Activated T-cell treated with anti-CD3 and anti-CD28 coated beads, Interleukin-2, amount 50 U/mL, for 72 hours (primary cell): ENCODE measurements around the gene RBM23. TPM values are rescaled to one million over a fixed set of nuclear protein-coding genes. Genes with fewer than 3 reads are reported as not detected.

ENCODE experiments used
- ATAC-seq, 2 donors: fragments of 150-1000 bp; cut with Tn5 transposase; replicated peaks in 1 of 2; 2 replicates each; pipeline ENCODE4 v1.10.0; 2021; ENCODE audit warnings: moderate library complexity in 2 of 2, mild to moderate bottlenecking in 1 of 2
- DNase-seq, 2 donors: peaks; one replicate each; pipeline ENCODE4 v3.0.0; 2021 to 2022; ENCODE audit warnings: mixed read lengths in 1 of 2
- H3K27ac Mint-ChIP-seq: one replicate; pipeline ENCODE4 v1.8.0; 2022; ENCODE audit warnings: mild to moderate bottlenecking, moderate library complexity, mixed read lengths
- H3K27me3 Mint-ChIP-seq: one replicate; pipeline ENCODE4 v1.8.0; 2022; ENCODE audit warnings: low read depth, mixed read lengths
- H3K36me3 Mint-ChIP-seq, 2 donors: one replicate each; pipeline ENCODE4 v1.8.0; 2022; ENCODE audit warnings: mixed read lengths in 2 of 2, mild to moderate bottlenecking in 1 of 2; ENCODE audit not compliant: insufficient read depth in 2 of 2
- H3K4me1 Mint-ChIP-seq: one replicate; pipeline ENCODE4 v1.8.0; 2022; ENCODE audit warnings: low read depth, mixed read lengths
- H3K4me3 Mint-ChIP-seq, 2 donors: one replicate each; pipeline ENCODE4 v1.8.0; 2022; ENCODE audit warnings: mild to moderate bottlenecking in 2 of 2, mixed read lengths in 2 of 2, moderate library complexity in 2 of 2
- H3K9me3 Mint-ChIP-seq, 2 donors: one replicate each; pipeline ENCODE4 v1.8.0; 2022; ENCODE audit warnings: mixed read lengths in 2 of 2
- total RNA-seq, 2 donors: library from RNA; stranded (reverse); gene quantifications; one replicate each; pipeline ENCODE4 v1.2.3, GENCODE V29; 2022

The RBM23 gene
- total RNA-seq, 2 donors from 2014 or later, result 69.5 to 77.5 TPM

- Mint-ChIP-seq H3K4me1 (peaks cover 35% of the 10 kb centered on the region), H3K9me3 (no peaks in the 10 kb centered on the region), H3K36me3 (no peaks in the 10 kb centered on the region), H3K27me3 (no peaks in the 10 kb centered on the region), H3K27ac (no peak overlapping the region), H3K4me3 (peak overlapping the region; percentile 6 to 94)
- DNase-seq (no peak), ATAC-seq (no peak)
These were observed 30.3 kb downstream of the RBM23 start for GRCh38 chr14:22888662-22889061.

- no peaks in the 10 kb centered on the region for H3K27me3 Mint-ChIP-seq
- peaks cover 40% of the 10 kb centered on the region for H3K4me1 Mint-ChIP-seq
- H3K36me3 Mint-ChIP-seq, result no peaks in the 10 kb centered on the region
- no peaks in the 10 kb centered on the region for H3K9me3 Mint-ChIP-seq
- DNase-seq (peak; percentile 48 to 70), ATAC-seq (peak; percentile 14 to 18)
- peak overlapping the region; percentile 84 to 94 for H3K4me3 Mint-ChIP-seq
- peak overlapping the region; percentile 92 for H3K27ac Mint-ChIP-seq
These were observed 31.0 kb downstream of the RBM23 start for GRCh38 chr14:22887990-22888378.

GRCh38 chr14:22887260-22887989, 31.5 kb downstream of the RBM23 start:
- Mint-ChIP-seq H3K27ac (peak overlapping the region; percentile 92), H3K36me3 (no peaks in the 10 kb centered on the region), H3K27me3 (no peaks in the 10 kb centered on the region), H3K9me3 (no peaks in the 10 kb centered on the region), H3K4me1 (peaks cover 40% of the 10 kb centered on the region), H3K4me3 (peak overlapping the region; percentile 84 to 94)
- ATAC-seq (peak; percentile 41 to 47), DNase-seq (peak; percentile 39 to 43)

- H3K36me3 Mint-ChIP-seq, result no peaks in the 10 kb centered on the region
- H3K4me3 Mint-ChIP-seq, result peak overlapping the region; percentile 84 to 94
- ATAC-seq, result peak; percentile 72 to 77
- H3K27ac Mint-ChIP-seq, result peak overlapping the region; percentile 92
- no peaks in the 10 kb centered on the region for H3K9me3 Mint-ChIP-seq
- H3K4me1 Mint-ChIP-seq, result peaks cover 44% of the 10 kb centered on the region
- peak; percentile 78 to 82 for DNase-seq
- no peaks in the 10 kb centered on the region for H3K27me3 Mint-ChIP-seq
These were observed 32.3 kb downstream of the RBM23 start for GRCh38 chr14:22886500-22887259.

GRCh38 chr14:22885975-22886374, 33.0 kb downstream of the RBM23 start:
- DNase-seq (no peak), ATAC-seq (no peak)
- peaks cover 44% of the 10 kb centered on the region for H3K4me1 Mint-ChIP-seq
- no peaks in the 10 kb centered on the region for H3K27me3 Mint-ChIP-seq
- no peaks in the 10 kb centered on the region for H3K9me3 Mint-ChIP-seq
- no peaks in the 10 kb centered on the region for H3K36me3 Mint-ChIP-seq
- H3K4me3 Mint-ChIP-seq, result peak overlapping the region; percentile 61 to 84
- peak overlapping the region; percentile 45 for H3K27ac Mint-ChIP-seq

- Mint-ChIP-seq H3K27me3 (no peaks in the 10 kb centered on the region), H3K27ac (no peak overlapping the region), H3K36me3 (no peaks in the 10 kb centered on the region), H3K4me3 (no peak overlapping the region), H3K9me3 (no peaks in the 10 kb centered on the region), H3K4me1 (peaks cover 38% of the 10 kb centered on the region)
- ATAC-seq (no peak), DNase-seq (no peak)
These were observed 34.0 kb downstream of the RBM23 start for GRCh38 chr14:22884738-22885523.

GRCh38 chr14:22884076-22884737, 34.7 kb downstream of the RBM23 start:
- Mint-ChIP-seq H3K27ac (no peak overlapping the region), H3K4me1 (peaks cover 33% of the 10 kb centered on the region), H3K36me3 (no peaks in the 10 kb centered on the region), H3K27me3 (no peaks in the 10 kb centered on the region), H3K4me3 (no peak overlapping the region), H3K9me3 (no peaks in the 10 kb centered on the region)
- DNase-seq (no peak), ATAC-seq (no peak)

- H3K9me3 Mint-ChIP-seq, result no peaks in the 10 kb centered on the region
- no peak within 1 kb of the TSS for H3K4me3 Mint-ChIP-seq
- no peak within 1 kb of the TSS for H3K27ac Mint-ChIP-seq
- ATAC-seq (no peak), DNase-seq (no peak)
- H3K4me1 Mint-ChIP-seq, result peaks cover 29% of the 10 kb centered on the region
- H3K27me3 Mint-ChIP-seq, result no peaks in the 10 kb centered on the region
- H3K36me3 Mint-ChIP-seq, result no peaks in the 10 kb centered on the region
These were observed 35.6 kb downstream of the RBM23 start, which contains the start of gene REM2 for GRCh38 chr14:22883173-22883976. REM2 (plus strand) TSS chr14:22883222; CDS start chr14:22883288, 66 bp downstream.

- DNase-seq (peak in 1 of 2 donors; percentile 21), ATAC-seq (no peak)
- Mint-ChIP-seq H3K36me3 (peaks cover 0 to 5% of the 10 kb centered on the region in 2 donors), H3K9me3 (no peaks in the 10 kb centered on the region), H3K4me1 (peaks cover 22% of the 10 kb centered on the region), H3K27me3 (no peaks in the 10 kb centered on the region), H3K4me3 (no peak overlapping the region), H3K27ac (no peak overlapping the region)
These were observed 36.3 kb downstream of the RBM23 start for GRCh38 chr14:22882529-22883172.

- Mint-ChIP-seq H3K36me3 (peaks cover 0 to 7% of the 10 kb centered on the region in 2 donors), H3K9me3 (no peaks in the 10 kb centered on the region), H3K4me1 (peaks cover 16% of the 10 kb centered on the region), H3K4me3 (no peak overlapping the region), H3K27ac (no peak overlapping the region), H3K27me3 (no peaks in the 10 kb centered on the region)
- DNase-seq, result no peak
- ATAC-seq, result no peak
These were observed 36.9 kb downstream of the RBM23 start for GRCh38 chr14:22882064-22882463.

- Mint-ChIP-seq H3K9me3 (no peaks in the 10 kb centered on the region), H3K36me3 (peaks cover 8 to 18% of the 10 kb centered on the region in 2 donors), H3K4me1 (peaks cover 15% of the 10 kb centered on the region), H3K4me3 (no peak overlapping the region), H3K27me3 (no peaks in the 10 kb centered on the region), H3K27ac (no peak overlapping the region)
- no peak for ATAC-seq
- DNase-seq, result no peak
These were observed 40.4 kb downstream of the RBM23 start for GRCh38 chr14:22878271-22879246.
